HG02938 (cell line): ENCODE data around the gene CDK16.
A peak's percentile ranks its signal among the peaks of the same experiment; 100 is the strongest.

Experiments
- ATAC-seq: cut with Tn5 transposase; IDR thresholded peaks from one replicate; pipeline ENCODE4 v1.9.1; 2021; ENCODE audit warnings: mild to moderate bottlenecking, moderate library complexity; ENCODE audit not compliant: unreplicated experiment

The CDK16 gene

DNA sequence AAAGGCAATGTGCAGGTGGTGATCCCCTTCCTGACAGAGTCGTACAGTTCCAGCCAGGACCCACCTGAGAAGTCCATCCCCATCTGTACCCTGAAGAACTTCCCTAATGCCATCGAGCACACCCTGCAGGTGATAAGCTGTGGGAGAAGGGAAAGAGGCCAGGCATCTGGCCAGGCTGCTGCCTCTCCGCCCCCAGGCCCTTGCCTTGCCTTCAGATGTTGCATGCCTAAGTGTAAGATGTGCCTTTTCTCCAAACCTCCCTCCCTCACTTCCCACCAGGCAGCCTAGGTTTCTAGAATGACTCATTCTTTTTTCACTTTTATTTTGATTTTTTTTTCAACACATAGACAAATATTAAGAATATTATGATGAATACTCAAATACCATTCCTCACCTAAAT is 12.2 kb upstream of the CDK16 start:
- ATAC-seq = no peak

DNA sequence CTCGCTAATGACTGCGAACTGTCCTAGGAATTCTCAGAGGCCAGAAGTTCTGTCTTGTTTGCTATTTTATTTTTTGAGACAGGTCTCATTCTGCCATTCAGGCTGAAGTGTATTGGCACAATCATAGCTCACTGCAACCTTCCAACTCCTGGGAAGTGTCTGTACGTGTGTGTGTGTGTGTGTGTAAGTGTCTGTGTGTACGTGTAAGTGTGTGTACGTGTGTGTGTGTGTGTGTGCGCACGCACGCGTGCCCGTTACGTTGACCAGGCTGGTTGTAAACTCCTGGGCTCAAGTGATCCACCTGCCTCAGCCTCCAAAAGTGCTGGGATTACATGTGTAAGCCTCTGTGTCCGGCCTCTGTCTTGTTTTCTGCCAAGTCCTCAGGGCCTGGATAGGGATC is 10.4 kb upstream of the CDK16 start:
- ATAC-seq = no peak

DNA sequence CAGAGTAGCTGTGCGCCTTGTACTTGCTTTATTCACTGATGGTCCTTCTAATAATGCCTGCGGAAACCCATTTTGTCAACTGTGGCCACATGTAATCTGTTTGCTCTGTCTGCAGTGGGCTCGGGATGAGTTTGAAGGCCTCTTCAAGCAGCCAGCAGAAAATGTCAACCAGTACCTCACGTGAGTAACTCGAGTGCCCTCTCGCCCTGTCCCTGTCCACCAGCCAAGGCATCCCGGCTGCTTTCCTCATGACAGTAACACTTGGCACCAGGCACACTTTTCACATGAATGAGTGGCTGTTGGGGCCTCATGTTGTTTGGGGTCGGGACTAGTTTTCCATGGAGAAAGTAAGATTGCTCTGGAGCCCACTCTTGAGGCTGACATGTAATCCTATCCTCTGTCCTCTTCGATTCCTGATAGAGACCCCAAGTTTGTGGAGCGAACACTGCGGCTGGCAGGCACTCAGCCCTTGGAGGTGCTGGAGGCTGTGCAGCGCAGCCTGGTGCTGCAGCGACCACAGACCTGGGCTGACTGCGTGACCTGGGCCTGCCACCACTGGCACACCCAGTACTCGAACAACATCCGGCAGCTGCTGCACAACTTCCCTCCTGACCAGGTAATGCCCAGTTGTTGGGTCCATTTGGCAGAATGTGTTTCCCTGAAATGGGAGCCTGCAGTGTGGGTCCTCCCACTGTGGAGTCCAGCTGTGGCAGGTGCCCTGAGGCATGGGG is 8.8 kb upstream of the CDK16 start:
- no peak for ATAC-seq

DNA sequence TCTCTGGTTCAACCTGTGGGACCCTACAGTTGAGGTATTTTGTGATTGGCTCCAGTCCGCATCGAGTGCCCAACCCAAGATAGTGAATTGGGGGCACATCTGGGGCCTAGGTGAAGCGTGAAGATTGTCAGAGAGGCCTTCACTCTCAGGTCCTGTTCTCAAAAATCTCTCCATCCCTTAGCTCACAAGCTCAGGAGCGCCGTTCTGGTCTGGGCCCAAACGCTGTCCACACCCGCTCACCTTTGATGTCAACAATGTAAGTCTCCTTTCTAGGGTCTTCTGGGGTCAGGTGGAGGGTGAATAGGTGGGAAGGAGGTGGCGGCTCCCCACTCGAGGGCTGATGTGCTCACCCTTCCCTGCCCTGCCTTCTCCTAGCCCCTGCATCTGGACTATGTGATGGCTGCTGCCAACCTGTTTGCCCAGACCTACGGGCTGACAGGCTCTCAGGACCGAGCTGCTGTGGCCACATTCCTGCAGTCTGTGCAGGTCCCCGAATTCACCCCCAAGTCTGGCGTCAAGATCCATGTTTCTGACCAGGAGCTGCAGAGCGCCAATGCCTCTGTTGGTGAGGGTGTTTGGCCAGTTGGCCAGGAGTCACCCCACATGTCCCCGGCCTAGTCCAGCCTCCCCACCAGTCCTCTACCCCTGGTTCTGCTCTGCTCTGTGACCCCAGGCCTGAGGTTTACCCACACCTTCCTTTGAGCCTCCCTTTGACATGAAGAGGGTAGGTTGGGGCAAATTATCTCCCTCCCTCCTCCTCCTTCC is 7.6 kb upstream of the CDK16 start:
- no peak for ATAC-seq

DNA sequence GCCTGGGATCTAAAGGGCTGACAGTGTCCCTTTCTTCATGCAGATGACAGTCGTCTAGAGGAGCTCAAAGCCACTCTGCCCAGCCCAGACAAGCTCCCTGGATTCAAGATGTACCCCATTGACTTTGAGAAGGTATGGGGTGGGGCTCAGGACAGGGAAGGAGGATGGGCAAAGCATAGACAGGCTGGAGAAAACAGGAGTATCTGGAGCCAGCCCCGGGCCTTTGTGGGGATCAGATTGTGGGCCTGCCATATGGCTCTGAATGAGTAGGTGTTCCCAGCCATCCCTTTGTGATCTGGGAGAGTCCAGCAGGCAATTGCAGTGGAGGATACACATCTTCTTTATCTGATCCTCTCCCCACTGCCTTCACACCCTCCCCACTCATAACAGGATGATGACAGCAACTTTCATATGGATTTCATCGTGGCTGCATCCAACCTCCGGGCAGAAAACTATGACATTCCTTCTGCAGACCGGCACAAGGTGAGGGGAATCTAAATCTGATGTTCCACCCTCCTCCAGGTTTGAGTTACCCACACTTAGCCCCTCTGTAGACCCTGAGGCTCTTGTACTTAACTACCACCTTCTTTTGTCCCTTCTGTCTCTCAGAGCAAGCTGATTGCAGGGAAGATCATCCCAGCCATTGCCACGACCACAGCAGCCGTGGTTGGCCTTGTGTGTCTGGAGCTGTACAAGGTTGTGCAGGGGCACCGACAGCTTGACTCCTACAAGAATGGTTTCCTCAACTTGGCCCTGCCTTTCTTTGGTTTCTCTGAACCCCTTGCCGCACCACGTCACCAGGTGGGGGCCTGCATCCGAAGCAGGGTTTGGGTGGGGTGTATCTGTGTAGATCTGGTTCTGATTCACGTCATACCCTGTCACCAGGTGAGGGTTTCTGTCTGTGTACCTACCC is 5.8 kb upstream of the CDK16 start:
- ATAC-seq = no peak

DNA sequence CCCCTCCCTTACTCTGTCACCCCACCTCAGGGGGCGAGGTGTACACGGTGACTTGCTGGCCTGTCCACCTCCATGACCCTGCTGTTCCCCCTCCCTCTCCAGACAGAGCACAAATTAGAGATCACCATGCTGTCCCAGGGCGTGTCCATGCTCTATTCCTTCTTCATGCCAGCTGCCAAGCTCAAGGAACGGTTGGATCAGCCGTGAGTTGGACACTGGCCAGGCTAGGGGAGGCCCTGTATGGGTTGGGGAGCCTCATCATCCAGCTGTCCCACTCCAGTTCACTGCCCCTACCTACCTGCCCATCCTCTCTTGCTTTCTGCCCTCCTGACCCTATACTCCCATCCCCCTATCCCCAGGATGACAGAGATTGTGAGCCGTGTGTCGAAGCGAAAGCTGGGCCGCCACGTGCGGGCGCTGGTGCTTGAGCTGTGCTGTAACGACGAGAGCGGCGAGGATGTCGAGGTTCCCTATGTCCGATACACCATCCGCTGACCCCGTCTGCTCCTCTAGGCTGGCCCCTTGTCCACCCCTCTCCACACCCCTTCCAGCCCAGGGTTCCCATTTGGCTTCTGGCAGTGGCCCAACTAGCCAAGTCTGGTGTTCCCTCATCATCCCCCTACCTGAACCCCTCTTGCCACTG is 3.9 kb upstream of the CDK16 start:
- no peak for ATAC-seq

DNA sequence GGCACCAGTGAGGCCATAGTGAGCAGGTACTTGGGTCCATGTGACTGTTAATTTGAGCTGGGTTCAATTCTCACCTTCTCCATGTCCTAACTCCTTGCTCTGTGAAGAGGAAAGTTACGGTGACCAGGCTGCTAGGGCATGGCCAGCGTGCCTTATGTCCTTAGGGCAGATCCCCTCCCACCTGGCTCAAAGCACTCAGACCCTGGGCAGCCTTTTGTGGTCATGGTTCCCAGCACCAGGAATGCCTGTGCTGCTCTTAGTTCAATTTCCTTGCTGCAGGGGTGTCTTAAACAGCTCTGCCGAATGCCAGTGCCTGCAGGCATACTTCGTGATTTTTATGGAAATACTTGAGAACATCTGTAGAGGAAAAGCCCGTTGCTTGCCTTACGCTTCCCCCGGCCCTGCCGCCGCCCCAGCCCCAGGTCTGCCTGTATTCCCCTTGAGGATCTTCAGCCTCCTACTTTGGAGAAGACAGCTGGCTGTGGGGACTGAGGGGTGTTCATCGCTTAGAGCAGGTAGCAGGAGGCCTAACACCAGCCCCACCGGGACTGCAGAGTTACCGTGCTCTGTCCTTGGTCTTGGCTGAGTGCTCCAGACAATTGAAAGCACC is 3.1 kb upstream of the CDK16 start:
- no peak for ATAC-seq

DNA sequence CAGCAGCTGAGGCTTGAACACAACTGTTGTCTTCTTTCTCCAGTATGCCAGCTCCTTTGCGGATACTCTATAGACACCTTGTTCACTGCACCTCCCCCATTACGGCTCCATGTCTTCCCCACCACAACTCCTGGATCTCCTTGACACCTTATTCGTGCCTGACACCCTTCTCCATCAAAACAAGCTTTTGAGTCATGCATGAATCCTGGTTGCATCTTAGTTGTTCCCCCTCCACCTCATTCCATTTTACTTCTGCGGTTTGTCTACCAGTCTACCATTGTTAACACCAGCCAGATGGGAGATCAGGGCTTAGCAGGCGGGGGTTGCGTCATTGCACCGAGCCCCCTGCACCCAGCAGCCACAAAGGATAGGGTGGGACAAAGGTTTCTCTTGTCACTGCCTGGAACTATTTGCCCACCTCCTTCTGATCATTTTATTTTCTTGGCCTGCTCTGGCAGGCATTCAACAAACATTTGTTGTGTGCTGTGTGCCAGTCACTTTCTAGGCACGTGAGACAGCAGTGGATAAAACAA is 2.0 kb upstream of the CDK16 start:
- no peak for ATAC-seq

DNA sequence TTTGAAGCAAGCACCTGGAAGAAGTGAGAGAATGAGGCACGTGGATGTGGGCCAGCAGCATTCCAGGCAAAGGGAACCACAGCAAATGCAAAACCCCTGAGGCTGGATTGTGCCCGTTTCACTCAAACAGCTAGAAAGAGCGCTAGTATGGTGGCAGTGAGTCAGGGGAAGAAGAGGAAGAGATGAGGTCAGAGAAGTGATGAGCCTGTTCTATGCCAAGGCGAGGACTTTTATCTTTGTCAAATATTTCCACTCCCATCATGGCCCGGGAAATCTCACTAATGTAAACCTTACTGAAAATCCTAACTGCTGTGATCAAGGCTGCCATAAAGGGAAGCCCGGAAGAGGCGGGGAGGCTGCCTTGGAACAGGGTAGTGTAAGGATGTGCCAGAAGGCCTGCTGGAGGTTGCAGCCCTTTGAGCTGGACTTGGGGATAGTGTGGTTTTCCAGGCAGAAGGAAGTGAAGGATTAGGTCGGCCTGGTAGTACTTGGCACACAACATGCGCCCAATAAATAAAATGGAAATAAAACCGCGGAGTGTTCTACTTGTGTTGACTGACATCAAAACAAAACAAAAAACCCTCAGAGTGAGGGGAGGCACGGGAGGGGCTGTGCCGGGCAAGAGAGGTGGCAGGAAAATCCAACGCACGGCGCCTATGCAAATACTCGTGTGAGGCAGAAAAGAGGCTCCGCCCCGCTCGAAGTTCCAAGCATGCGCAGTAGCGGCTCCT is 1.2 kb upstream of the CDK16 start:
- ATAC-seq = no peak

DNA sequence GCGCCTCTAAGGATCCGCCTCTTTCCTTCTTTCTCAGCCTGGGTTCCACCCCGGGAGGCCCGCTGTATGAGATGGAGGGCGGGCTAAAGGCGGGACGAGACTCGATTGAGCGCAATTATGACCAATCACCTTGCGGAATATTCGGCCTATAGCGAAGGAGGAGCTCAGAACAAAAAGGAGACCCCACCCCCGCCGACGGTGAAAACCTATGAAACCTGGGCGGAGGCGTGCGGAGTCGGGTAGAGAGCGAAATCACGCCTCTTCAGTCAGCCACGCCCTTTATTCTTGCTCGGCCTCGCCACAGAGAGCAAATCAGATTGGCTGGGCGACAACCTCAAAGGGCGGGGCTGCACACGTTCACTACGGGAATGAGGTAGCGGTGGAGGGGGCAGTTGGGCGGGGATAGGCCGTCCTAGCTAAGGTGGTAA is 615 bp upstream of the CDK16 start:
- ATAC-seq = peak; percentile 84

DNA sequence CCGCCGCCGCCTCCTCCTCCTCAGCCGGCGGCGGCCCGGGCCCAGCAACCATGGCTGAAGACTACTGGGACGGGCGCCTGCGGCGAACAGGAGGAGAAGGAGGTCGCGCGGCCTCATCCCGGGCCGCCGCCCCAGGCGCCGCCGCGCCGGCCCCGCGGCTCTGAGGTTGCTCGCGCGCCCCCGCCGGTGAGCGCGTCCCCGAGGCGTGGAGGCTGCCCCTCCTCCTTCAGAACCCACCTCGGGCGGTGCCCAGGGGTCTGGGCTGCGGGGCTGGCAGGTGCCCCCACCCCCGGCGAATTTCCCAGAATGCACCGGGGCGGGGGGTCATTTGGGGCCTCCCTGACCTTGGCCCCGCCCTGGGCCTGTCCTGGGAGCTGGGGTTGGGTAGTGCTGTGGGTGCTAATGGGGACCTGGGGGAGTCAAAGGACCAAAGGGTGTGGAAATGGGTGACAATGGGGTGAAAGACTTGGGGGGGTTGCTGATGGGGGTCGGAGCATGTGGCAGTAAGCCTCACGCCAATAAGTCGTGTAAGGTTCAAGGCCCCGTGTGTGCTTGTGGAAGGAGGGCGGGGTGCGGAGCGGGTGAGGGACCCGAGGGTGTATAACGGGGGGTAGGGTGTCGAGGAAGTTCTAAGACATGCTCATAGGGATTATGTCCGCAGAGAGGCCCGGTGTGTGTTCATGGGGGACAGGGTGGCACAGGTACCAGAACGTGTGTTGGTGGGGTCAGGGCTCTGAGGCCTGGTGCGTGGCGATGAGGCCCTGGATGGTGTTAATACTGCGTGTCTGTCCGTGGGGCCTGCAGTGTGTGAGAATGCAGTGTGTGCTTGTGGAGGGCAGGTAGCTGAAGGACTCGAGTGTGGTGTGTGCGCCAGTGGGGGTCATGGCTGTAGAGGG is 687 bp downstream of the CDK16 start:
- no peak for ATAC-seq

DNA sequence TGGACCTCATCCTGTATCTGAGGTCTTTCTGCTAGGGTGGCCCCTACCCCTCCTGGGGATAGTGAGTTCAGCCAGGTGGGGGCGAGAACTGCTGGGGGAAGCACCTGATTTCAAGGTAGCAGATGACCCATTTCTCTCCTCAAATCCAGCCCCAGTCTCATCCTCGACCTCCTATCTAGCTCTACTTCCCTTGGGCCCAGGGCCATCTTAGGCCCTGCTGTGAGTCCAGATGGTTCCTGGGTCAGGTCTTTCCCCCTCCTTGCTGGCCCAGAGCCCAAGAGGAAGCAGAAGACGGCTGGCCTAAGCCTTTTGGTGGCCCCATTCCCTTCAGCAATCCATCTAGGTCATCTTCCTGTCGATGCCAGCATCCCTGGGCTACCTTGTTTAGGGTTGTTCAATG is 3.3 kb downstream of the CDK16 start:
- no peak for ATAC-seq

DNA sequence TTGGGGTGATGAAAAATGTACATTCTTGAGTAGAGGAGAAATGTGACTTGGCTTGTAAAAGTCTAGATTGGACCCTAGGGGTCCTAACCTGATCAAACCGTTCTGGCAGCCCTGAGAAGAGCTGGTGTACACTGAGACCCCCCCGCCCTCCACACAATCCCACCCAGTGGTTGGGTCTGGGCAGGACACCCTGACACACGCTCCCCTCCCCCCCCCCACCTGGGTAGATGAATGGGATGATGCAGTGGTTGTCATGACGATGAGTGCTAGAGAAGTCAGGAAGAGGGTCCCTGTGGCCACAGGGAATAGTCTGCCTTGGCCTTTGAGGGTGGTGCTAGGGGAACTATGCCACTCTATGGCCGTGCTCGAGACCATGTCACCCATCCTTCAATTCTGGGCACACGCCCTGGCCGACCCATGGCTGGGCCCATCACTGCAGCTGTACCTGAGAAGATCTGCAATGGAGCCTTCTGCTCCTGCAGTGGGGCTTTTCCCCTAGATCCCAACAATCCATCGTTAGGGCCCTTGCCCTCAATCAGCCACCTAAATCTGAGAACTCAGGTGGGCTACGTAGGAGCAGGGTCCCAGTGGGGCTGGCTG is 4.4 kb downstream of the CDK16 start:
- ATAC-seq = no peak

DNA sequence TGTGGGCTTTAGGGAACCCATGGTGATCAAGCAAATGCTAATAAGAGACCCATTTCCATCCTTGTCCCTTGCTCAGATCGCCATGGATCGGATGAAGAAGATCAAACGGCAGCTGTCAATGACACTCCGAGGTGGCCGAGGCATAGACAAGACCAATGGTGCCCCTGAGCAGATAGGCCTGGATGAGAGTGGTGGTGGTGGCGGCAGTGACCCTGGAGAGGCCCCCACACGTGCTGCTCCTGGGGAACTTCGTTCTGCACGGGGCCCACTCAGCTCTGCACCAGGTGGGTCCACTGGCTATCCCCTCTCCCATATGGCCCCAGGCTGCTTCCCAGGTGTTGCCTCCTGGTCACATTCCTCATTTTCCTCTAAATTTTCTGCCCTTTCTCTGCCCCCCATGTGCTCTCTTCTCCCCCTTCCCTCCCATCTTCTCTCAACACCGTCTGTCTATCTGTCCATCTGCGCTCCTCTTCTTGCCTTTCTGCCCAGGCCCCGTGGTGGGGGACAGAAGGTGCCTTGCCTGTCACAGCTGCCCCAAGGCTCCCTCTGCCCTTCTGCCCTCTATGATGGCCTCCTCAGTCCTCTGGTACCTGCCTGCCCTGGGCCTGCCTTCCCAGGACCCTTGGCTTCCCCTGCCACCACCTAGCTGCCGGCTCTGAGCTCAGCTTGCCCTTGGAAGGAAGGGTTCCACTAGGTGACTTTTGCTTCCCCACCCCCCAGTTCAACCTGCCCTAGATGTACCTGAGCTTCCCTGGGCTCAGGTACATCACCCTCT is 5.2 kb downstream of the CDK16 start:
- no peak for ATAC-seq

DNA sequence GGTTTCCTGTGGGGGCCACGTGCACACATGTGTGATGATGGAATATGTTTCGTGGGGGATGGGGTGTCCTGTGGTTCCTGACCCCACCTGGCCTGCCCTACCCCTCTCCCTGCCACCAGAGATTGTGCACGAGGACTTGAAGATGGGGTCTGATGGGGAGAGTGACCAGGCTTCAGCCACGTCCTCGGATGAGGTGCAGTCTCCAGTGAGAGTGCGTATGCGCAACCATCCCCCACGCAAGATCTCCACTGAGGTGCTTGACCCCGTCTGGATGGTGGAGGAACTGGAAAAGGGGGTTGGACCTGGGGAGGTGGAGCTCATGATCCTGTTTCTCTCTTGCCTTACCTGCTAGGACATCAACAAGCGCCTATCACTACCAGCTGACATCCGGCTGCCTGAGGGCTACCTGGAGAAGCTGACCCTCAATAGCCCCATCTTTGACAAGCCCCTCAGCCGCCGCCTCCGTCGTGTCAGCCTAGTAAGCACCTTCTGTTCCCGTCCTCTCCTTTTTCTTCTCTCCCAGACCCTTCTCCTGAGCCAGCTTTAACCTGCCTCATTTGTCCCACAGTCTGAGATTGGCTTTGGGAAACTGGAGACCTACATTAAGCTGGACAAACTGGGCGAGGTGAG is 5.9 kb downstream of the CDK16 start:
- ATAC-seq = no peak

DNA sequence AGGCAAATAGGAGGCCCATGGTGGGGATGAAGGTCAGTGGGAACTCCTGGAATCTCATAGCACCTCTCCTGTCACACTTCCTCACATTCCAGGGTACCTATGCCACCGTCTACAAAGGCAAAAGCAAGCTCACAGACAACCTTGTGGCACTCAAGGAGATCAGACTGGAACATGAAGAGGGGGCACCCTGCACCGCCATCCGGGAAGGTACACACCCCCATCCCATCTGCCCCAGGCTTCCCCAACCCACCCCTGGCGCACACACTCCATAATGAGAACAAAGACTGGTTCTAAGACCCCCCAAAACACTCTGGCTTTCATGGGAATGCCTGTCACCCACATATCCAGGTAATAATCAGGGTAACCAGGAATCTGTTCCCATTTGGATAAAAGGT is 6.4 kb downstream of the CDK16 start:
- ATAC-seq = no peak

DNA sequence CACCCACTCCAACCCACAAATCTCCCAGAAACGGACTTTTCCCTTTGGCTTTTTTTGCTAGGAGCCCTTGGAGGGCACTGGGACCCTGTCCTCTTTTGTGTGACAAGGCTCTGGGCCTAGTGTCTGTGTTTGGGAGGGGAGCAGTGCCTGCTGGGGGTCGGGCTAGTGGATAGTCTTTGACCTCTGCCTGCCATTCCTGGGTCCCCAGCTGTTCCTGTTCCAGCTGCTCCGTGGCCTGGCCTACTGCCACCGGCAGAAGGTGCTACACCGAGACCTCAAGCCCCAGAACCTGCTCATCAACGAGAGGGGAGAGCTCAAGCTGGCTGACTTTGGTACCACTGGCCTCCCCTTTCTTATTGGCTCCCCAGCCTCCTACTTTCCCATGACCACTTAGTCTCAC is 7.6 kb downstream of the CDK16 start:
- ATAC-seq = no peak
